MM.1S (cell line): ENCODE data around the gene TTC22.

Experiments
- EZH2 ChIP-seq: fragments of 300-600 bp; sonication (generic); optimal IDR thresholded peaks from 2 replicates; pipeline ENCODE3; 2017; ENCODE audit warnings: low read depth, mild to moderate bottlenecking, antibody characterized with exemption, low read length, mixed read lengths
- TF ChIP-seq, protein P1 (sequence below): fragments of 300-600 bp; sonication (generic); IDR thresholded peaks from 2 replicates; pipeline ENCODE4 v1.5.1; 2016; ENCODE audit warnings: antibody characterized with exemption, low read length, mixed read lengths

DNA sequence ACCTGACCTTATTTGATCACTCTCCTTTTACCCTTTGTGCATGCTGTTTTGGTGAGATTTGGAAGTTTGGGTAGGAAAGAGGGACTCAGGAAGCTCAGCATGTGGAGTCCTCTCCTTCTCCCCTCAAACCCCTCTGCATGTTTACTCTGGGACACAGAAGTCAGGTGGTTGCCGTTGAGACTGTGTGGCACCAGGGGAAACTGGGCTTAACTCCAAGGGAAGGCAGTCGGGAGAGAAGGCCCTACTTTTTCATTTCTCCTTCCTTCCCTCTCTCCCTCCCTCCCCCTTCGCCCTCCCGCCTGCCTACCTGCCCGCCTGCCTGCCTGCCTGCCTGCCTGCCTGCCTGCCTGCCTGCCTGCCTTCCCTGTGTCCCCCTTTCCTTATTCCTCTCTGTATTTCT is 34.8 kb upstream of the TTC22 start:
- TF ChIP-seq, protein P1, sequence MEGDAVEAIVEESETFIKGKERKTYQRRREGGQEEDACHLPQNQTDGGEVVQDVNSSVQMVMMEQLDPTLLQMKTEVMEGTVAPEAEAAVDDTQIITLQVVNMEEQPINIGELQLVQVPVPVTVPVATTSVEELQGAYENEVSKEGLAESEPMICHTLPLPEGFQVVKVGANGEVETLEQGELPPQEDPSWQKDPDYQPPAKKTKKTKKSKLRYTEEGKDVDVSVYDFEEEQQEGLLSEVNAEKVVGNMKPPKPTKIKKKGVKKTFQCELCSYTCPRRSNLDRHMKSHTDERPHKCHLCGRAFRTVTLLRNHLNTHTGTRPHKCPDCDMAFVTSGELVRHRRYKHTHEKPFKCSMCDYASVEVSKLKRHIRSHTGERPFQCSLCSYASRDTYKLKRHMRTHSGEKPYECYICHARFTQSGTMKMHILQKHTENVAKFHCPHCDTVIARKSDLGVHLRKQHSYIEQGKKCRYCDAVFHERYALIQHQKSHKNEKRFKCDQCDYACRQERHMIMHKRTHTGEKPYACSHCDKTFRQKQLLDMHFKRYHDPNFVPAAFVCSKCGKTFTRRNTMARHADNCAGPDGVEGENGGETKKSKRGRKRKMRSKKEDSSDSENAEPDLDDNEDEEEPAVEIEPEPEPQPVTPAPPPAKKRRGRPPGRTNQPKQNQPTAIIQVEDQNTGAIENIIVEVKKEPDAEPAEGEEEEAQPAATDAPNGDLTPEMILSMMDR: no peak
- no peak for TF ChIP-seq EZH2
